B cell (primary cell): ENCODE data around the gene NPTXR. TPM values are rescaled to one million over a fixed set of nuclear protein-coding genes. Genes with fewer than 3 reads are reported as not detected.

Experiments used
- ATAC-seq: fragments of 200-7000 bp; cut with Tn5 transposase; one replicate; pipeline ENCODE4 v1.10.0; 2021; ENCODE audit warnings: low read depth, mild to moderate bottlenecking, moderate number of reproducible peaks, moderate library complexity
- CTCF ChIA-PET: fragments of 350-600 bp; sonication (Branson Sonifier 250); formaldehyde crosslinking; loops from one replicate; lab custom pipeline; 2021; ENCODE audit warnings: antibody characterized with exemption, inconsistent platforms; lab: Charles Lee
- POLR2A ChIA-PET: fragments of 350-600 bp; sonication (Branson Sonifier 250); formaldehyde crosslinking; loops from one replicate; lab custom pipeline; 2021; ENCODE audit warnings: antibody characterized with exemption; lab: Charles Lee
- DNase-seq: peaks from one replicate; pipeline ENCODE4 v3.0.0; 2013
- H2AFZ ChIP-seq: 2 replicates; pipeline ENCODE4 v1.6.1; 2012; ENCODE audit warnings: mild to moderate bottlenecking, low read depth, low read length; ENCODE audit not compliant: insufficient read depth, poor library complexity, severe bottlenecking
- H3K27ac ChIP-seq, 2 donors: 1 replicate in 1 of 2; 2 replicates in 1 of 2; pipeline ENCODE4 v1.5.1; 2012 to 2013; ENCODE audit warnings: low read length in 2 of 2, mild to moderate bottlenecking in 2 of 2, moderate library complexity in 1 of 2
- H3K27me3 ChIP-seq, 4 experiments: fragments of 200-600 bp in 1 of 4; sonication (generic) in 1 of 4; replicated peaks in 1 of 4; 1 replicate in 2 of 4; 2 replicates in 2 of 4; pipeline versions ENCODE4 v1.6.1 to v1.7.0; 2013 to 2016; ENCODE audit warnings: low read length in 3 of 4, mild to moderate bottlenecking in 2 of 4, mixed read lengths in 1 of 4, moderate library complexity in 1 of 4; ENCODE audit not compliant: insufficient read depth in 4 of 4, control insufficient read depth in 3 of 4; ENCODE audit errors: control extremely low read depth in 1 of 4
- H3K36me3 ChIP-seq, 2 experiments: replicated peaks in 1 of 2; 1 replicate in 1 of 2; 2 replicates in 1 of 2; pipeline versions ENCODE4 v1.6.1 to v1.7.1; 2013; ENCODE audit warnings: low read length in 1 of 2; ENCODE audit not compliant: insufficient read depth in 2 of 2, control insufficient read depth in 1 of 2; ENCODE audit errors: control extremely low read depth in 1 of 2, extremely low read depth in 1 of 2
- H3K4me1 ChIP-seq, 2 donors: fragments of 200-600 bp in 1 of 2; sonication (generic) in 1 of 2; 1 replicate in 1 of 2; 2 replicates in 1 of 2; pipeline versions ENCODE4 v1.5.1 to v1.6.1; 2013 to 2017; ENCODE audit warnings: low read length in 2 of 2; ENCODE audit not compliant: control insufficient read depth in 2 of 2, insufficient read depth in 2 of 2
- H3K4me2 ChIP-seq: replicated peaks from 2 replicates; pipeline ENCODE3; 2012; ENCODE audit warnings: mild to moderate bottlenecking, low read depth, low read length; ENCODE audit not compliant: poor library complexity, severe bottlenecking
- H3K4me3 ChIP-seq, 5 experiments: fragments of 200-600 bp in 1 of 5; sonication (generic) in 1 of 5; 1 replicate in 3 of 5; 2 replicates in 2 of 5; pipeline versions ENCODE4 v1.5.1 to v1.7.0; 2011 to 2016; ENCODE audit warnings: low read length in 4 of 5, mild to moderate bottlenecking in 4 of 5, low read depth in 2 of 5, control low read depth in 1 of 5, moderate library complexity in 1 of 5; ENCODE audit not compliant: insufficient read depth in 1 of 5; ENCODE audit errors: control extremely low read depth in 1 of 5, extremely low read depth in 1 of 5
- H3K79me2 ChIP-seq: fragments of 200-600 bp; sonication (generic); one replicate; pipeline ENCODE4 v1.6.0; 2016; ENCODE audit warnings: low read length; ENCODE audit not compliant: control insufficient read depth, insufficient read depth
- H3K9ac ChIP-seq: fragments of 200-600 bp; sonication (generic); 2 replicates; pipeline ENCODE4 v1.6.1; 2017; ENCODE audit warnings: mild to moderate bottlenecking, low read length, moderate library complexity
- H3K9me3 ChIP-seq, 3 donors: one replicate each; pipeline versions ENCODE4 v1.6.1 to v1.7.1; 2013; ENCODE audit warnings: low read length in 2 of 3; ENCODE audit not compliant: control insufficient read depth in 2 of 3, insufficient read depth in 1 of 3; ENCODE audit errors: control extremely low read depth in 1 of 3
- H4K20me1 ChIP-seq: 2 replicates; pipeline ENCODE4 v1.6.0; 2012; ENCODE audit warnings: mild to moderate bottlenecking, low read length; ENCODE audit not compliant: insufficient read depth, control insufficient read depth, poor library complexity, severe bottlenecking
- H3K27ac Mint-ChIP-seq: one replicate; pipeline ENCODE4 v1.8.0; 2021; ENCODE audit warnings: mixed read lengths
- H3K27me3 Mint-ChIP-seq: one replicate; pipeline ENCODE4 v1.8.0; 2021; ENCODE audit warnings: mixed read lengths
- H3K4me1 Mint-ChIP-seq: one replicate; pipeline ENCODE4 v1.8.0; 2021; ENCODE audit warnings: mixed read lengths
- H3K4me3 Mint-ChIP-seq: one replicate; pipeline ENCODE4 v1.8.0; 2021; ENCODE audit warnings: mixed read lengths
- H3K9me3 Mint-ChIP-seq: one replicate; pipeline ENCODE4 v1.8.0; 2022; ENCODE audit warnings: mixed read lengths; ENCODE audit not compliant: insufficient read depth
- CTCF ChIP-seq: fragments of 200-600 bp; IDR thresholded peaks from one replicate; pipeline ENCODE4 v1.8.0; 2022; ENCODE audit warnings: antibody characterized with exemption, mild to moderate bottlenecking
- EZH2 ChIP-seq: IDR thresholded peaks from 2 replicates; pipeline ENCODE4 v1.6.1; 2012; ENCODE audit warnings: borderline replicate concordance, low read depth, mild to moderate bottlenecking, moderate library complexity, low read length; ENCODE audit not compliant: insufficient read depth, poor library complexity, severe bottlenecking
- WGBS: methylation state at CpG from one replicate; pipeline ENCODE4 v1.1.5; 2013; ENCODE audit warnings: missing lambda C conversion rate; ENCODE audit not compliant: insufficient coverage; 5-methylcytosine and 5-hydroxymethylcytosine counted together
- intact Hi-C: fragments of 100-400 bp; cut with micrococcal nuclease; formaldehyde crosslinking; loops from one replicate; pipeline ENCODE4 v1.10.0; 2022
- polyA plus RNA-seq: library from polyadenylated mRNA; depleted of rRNA; stranded (reverse); fragments of >200 nt; gene quantifications from 2 replicates; pipeline ENCODE4 v1.2.3, GENCODE V29; 2012
- total RNA-seq, 2 donors: library from RNA; stranded (reverse); fragments of 120-200 nt in 1 of 2; gene quantifications; 1 replicate in 1 of 2; 2 replicates in 1 of 2; pipeline versions ENCODE4 v1.2.3 to v1.2.4, GENCODE V29; 2013 to 2022

Gene NPTXR
- total and polyA plus RNA-seq, 2 donors (not counting 1 experiment from before 2014, with no cell fraction given): 0.16 to 0.71 TPM

- no peaks in the 10 kb centered on the region for H3K9me3 ChIP-seq
- H3K4me1 ChIP-seq: no peaks in the 10 kb centered on the region
- ChIA-PET POLR2A (interaction anchor here (0.7 kb wide), 1 partner anchor 1367 kb away, joined by 4 read pairs; no protein-coding TSS in a partner anchor), CTCF (no interaction called here)
- H3K27ac Mint-ChIP-seq: no peak overlapping the region
- 98% methylated on average over 15 of the region's 15 CpGs for WGBS
- no peak overlapping the region for H3K27ac ChIP-seq
- no peak overlapping the region for H3K9ac ChIP-seq
- DNase-seq (no peak), ATAC-seq (no peak)
- H3K4me1 Mint-ChIP-seq: no peaks in the 10 kb centered on the region
- H3K4me3 Mint-ChIP-seq: no peak overlapping the region
- no peak for TF ChIP-seq EZH2
- TF ChIP-seq CTCF: no peak
- no peaks in the 10 kb centered on the region for H3K79me2 ChIP-seq
- H4K20me1 ChIP-seq: no peaks in the 10 kb centered on the region
- H3K9me3 Mint-ChIP-seq: no peaks in the 10 kb centered on the region
- no peak overlapping the region for H3K4me3 ChIP-seq
- H3K27me3 ChIP-seq: no peaks in the 10 kb centered on the region
- H2AFZ ChIP-seq: no peak overlapping the region
- intact Hi-C loops: no loop called here
- no peak overlapping the region for H3K4me2 ChIP-seq
- H3K27me3 Mint-ChIP-seq: no peaks in the 10 kb centered on the region
- peaks cover 0 to 6% of the 10 kb centered on the region in 2 experiments for H3K36me3 ChIP-seq
Measured at GRCh38 chr22:38784035-38784434, 59.8 kb downstream of the NPTXR start.

- CTCF ChIA-PET: no interaction called here
- Mint-ChIP-seq H3K27ac (no peak overlapping the region), H3K9me3 (no peaks in the 10 kb centered on the region), H3K27me3 (no peaks in the 10 kb centered on the region), H3K4me1 (no peaks in the 10 kb centered on the region), H3K4me3 (no peak overlapping the region)
- intact Hi-C loops: no loop called here
- no peaks in the 10 kb centered on the region for H3K79me2 ChIP-seq
- no peak for ATAC-seq
- no peaks in the 10 kb centered on the region for H4K20me1 ChIP-seq
- H3K9ac ChIP-seq: no peak overlapping the region
- POLR2A ChIA-PET: no interaction called here
- H3K36me3 ChIP-seq: peaks cover 0 to 9% of the 10 kb centered on the region in 2 experiments
- WGBS: 60% methylated on average over 3 of the region's 14 CpGs
- H3K27ac ChIP-seq: no peak overlapping the region
- no peak for TF ChIP-seq EZH2
- TF ChIP-seq CTCF: no peak
- no peak overlapping the region for H2AFZ ChIP-seq
- no peak overlapping the region for H3K4me2 ChIP-seq
- no peaks in the 10 kb centered on the region for H3K4me1 ChIP-seq
- H3K27me3 ChIP-seq: no peaks in the 10 kb centered on the region
- no peaks in the 10 kb centered on the region for H3K9me3 ChIP-seq
- H3K4me3 ChIP-seq: no peak overlapping the region
- DNase-seq: no peak
Measured at GRCh38 chr22:38783095-38783615, 60.7 kb downstream of the NPTXR start.
